NOMO-1 treated with DMSO at 0.1 percent for 48 hours (cell line): ENCODE results near the gene PAGR1.
"Not testable (repeated sequence)": the region's sequence is repeated elsewhere in the genome, so short reads cannot be mapped to it uniquely, and the experiment has no call there.

ENCODE experiments used
- DNase-seq: peaks from one replicate; lab custom pipeline; 2025; ENCODE audit not compliant: unreplicated experiment; lab: John Stamatoyannopoulos, UW

PAGR1 gene

GRCh38 chr16:29791845-29792807 is 23.8 kb upstream of the PAGR1 start:
- DNase-seq, result no peak

GRCh38 chr16:29793153-29793552 is 22.8 kb upstream of the PAGR1 start:
- DNase-seq, result not testable (repeated sequence)

DNA sequence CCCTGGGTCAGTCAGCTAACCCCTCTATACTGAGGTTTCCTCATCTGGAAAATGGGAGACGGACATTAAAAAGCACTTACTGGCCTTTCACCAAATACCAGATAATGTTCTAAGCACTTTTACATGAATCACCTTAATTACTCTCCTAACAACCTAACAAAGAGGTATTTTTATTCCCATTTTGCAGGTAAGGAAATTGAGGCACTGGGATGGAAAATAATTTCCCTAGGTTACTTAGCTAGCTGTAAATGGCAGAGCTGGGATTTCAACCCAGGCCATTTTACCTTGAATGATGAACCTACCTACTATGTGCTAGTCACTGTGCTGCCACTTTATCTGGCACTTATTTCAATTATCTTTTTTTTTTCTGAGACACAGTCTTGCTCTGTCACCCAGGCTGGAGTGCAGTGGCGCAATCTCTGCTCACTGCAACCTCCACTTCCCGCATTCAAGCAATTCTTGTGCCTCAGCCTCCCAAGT is 21.7 kb upstream of the PAGR1 start:
- DNase-seq, result no peak

DNA sequence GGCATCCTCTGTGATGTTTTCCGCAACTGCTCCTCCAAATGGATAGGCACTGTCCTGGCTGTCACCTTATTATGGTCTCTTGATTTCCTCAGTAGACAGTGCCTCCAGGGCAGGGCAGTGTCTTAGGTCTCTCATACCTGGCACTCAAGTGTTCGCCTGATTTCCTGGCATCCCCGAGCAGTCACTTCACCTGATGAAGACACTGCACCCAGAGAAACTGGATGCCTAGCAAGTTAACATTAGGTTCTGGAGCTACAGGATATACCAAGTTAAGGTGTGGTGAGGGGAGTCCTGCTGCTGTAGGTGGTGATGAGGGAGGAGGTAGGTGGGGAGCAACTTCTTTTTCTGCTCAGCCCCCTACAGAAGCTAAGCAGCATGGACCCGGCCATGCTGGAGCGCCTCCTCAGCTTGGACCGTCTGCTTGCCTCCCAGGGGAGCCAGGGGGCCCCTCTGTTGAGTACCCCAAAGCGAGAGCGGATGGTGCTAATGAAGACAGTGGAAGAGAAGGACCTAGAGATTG is 13.5 kb upstream of the PAGR1 start:
- no peak for DNase-seq

GRCh38 chr16:29804020-29804419 is 11.9 kb upstream of the PAGR1 start:
- no peak for DNase-seq

GRCh38 chr16:29804455-29805231 is 11.3 kb upstream of the PAGR1 start:
- peak; percentile 52 for DNase-seq

DNA sequence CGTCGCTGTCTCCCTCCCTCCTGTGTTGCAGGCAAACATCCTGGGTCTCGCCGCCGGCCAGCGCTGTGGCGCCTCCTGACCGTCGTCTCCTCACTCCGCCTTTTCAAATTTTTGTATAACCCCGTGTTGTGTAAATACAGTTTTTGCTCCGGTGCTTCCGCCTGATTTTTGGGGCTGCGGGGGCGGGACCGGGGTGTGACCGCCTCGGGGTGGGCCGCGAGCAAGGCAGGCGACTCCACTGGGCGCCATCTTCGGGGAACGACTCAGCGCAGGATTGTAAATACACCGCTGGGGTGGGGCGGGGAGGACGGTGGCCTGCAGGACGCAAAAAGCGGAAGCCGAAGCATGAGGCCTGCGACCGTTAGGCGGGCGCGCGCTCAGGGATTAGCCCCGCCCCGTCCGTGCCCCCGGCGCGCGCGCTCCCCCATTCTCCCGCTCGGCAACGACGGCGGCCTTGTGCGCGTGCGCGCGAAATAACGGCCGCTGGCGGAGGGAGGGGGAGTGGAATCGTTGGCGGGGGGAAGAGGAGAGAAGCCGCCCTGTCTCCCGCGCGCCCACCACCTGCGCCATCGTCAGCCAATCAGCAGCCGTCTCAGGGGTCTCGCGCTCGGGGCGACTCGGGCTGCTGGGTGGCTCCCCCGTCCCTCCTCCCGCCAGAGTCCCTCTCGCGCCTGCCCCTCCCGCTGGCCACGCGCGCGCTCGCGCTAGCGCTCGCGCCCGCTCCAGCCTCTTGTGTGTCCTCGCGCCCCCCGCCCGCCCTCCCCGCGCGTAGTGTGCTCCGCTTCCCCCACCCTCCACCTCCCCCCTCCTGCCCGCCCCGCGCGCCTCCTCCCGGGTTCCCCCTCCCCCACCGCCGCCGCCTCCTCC is 10.5 kb upstream of the PAGR1 start:
- peak; percentile 97 for DNase-seq

DNA sequence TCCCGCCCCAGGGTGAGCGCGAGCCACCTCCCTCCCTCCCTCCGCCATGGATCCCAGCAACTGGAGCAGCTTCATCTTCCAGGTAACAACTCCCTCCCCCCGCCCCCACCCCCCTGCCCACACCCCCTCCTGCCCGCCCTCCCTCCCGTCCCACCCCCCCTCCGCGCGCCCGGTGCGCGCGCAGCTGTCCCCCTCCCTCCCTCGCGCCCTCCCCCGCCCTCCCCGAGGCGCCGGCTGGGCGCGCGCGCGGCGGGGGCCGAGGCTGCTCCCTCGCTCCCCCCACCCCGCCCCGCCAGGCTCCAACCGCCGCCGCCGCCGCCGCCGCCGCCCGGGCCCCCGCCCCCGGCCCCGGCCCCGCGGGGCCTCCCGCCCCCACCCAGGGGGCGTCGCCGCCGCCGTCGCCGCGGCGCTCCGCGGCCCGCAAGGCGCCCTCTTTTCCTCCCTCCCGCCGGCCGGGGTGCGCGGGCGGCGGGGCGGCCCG is 9.8 kb upstream of the PAGR1 start, which contains the start of gene MAZ:
MAZ (plus strand) TSS at position 431 of the 481 bp plus-strand sequence. CDS start 173 bp downstream, outside the sequence.
- peak; percentile 69 for DNase-seq

DNA sequence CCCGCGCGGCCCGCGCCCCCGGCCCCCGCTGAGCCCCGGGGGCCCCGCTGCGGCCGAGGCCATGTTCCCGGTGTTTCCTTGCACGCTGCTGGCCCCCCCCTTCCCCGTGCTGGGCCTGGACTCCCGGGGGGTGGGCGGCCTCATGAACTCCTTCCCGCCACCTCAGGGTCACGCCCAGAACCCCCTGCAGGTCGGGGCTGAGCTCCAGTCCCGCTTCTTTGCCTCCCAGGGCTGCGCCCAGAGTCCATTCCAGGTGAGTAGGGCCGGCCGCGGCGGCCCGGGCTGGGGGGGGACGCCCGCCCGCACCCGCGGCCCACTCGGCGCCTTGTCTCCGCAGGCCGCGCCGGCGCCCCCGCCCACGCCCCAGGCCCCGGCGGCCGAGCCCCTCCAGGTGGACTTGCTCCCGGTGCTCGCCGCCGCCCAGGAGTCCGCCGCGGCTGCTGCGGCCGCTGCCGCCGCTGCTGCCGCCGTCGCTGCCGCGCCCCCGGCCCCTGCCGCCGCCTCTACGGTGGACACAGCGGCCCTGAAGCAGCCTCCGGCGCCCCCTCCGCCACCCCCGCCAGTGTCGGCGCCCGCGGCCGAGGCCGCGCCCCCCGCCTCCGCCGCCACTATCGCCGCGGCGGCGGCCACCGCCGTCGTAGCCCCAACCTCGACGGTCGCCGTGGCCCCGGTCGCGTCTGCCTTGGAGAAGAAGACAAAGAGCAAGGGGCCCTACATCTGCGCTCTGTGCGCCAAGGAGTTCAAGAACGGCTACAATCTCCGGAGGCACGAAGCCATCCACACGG is 9.1 kb upstream of the PAGR1 start:
- DNase-seq, result peak; percentile 49

- peak; percentile 93 for DNase-seq
Observed at GRCh38 chr16:29807426-29808218, 8.3 kb upstream of the PAGR1 start.

- no peak for DNase-seq
Observed at GRCh38 chr16:29808219-29808900, 7.6 kb upstream of the PAGR1 start.

GRCh38 chr16:29809031-29809747 is 6.8 kb upstream of the PAGR1 start:
- no peak for DNase-seq

GRCh38 chr16:29809850-29810698 is 5.9 kb upstream of the PAGR1 start:
- DNase-seq, result no peak

DNA sequence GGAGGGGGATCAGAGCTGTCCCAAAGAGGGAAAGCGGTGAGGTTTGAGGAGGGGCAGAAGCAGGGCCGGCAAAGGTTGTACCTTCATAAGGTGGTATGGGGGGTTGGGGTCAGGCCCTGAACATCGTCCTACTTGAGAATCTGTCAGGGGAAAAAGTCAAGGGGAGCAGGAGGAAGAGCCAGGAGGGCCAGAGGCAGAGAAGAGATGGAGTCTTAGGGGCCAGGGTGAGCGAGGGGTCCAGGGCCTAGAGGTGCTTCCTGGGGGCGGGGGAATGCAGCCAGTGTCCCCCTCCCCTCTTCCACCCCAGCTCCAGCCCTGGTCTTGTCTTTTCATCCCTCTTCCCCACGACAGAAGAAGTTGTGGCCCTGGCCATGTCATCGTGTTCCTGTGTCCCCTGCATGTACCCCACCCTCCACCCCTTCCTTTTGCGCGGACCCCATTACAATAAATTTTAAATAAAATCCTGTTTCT is 5.2 kb upstream of the PAGR1 start:
- no peak for DNase-seq

DNA sequence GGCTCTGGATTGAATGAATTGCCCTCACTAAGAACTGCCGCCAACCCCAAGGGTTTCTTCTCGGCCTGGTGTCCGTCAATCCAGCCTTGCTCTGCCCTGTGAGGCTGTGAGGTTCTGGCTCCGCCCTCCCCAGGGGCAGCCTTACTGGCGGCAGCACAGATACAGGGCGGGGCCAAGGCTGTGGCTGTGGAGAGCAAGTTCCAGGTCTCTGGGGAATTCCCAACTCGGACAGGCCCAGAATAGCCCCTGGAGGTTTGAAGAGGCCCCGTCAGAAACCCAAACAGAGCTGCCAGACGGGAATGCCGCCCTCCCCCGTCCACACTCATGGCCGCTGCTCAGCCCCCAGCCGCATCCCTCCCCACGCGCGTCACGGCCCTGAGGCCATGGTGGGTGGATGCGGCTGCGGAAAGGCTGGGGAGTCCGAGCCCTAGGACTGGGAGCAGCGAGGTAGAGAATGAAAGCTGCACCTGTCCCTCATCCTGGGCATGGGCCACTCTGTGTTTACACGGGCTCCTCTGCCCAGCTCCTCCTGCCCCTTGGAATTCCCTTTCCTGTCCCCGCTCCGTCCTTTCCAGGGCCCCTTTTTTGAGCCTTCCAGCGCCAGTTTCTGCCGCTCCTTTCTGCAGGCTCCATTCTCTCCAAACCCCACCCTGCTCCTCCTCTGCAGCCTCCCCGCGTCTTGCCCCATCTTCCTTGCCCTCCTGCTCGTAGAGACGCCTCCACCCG is 4.6 kb upstream of the PAGR1 start:
- peak; percentile 67 for DNase-seq
